GM12878 (cell line): Measurements from ENCODE around the gene TUNAR. TPM values are rescaled to one million over a fixed set of nuclear protein-coding genes. Genes with fewer than 3 reads are reported as not detected.

Source experiments
- ATAC-seq: fragments of 200-7000 bp; cut with Tn5 transposase; 3 replicates; pipeline ENCODE4 v1.9.1; 2020; ENCODE audit warnings: mild to moderate bottlenecking, moderate library complexity
- BruUV-seq: library from RNA; stranded (reverse); fragments of 400-500 nt; replicated peaks from 2 replicates; lab custom pipeline; 2021; lab: Mats Ljungman, UMichigan
- CTCF ChIA-PET: fragments of 300-600 bp; sonication (Branson Sonifier 250); formaldehyde crosslinking; extraction: SDS; loops from one replicate; lab custom pipeline; 2021; ENCODE audit warnings: inconsistent platforms; lab: Yijun Ruan, JAX
- POLR2A ChIA-PET: fragments of 350-600 bp; formaldehyde crosslinking; extraction: SDS; loops from one replicate; lab custom pipeline; 2021; ENCODE audit warnings: inconsistent platforms; lab: Charles Lee
- RAD21 ChIA-PET: fragments of 300-600 bp; sonication (Branson Sonifier 250); formaldehyde crosslinking; loops from one replicate; lab custom pipeline; 2023; ENCODE audit warnings: antibody characterized with exemption; ENCODE audit not compliant: unreplicated experiment; lab: Charles Lee
- SMC1A ChIA-PET: fragments of 300-600 bp; sonication (Branson Sonifier 250); formaldehyde crosslinking; loops from one replicate; lab custom pipeline; 2023; ENCODE audit not compliant: unreplicated experiment, uncharacterized antibody; lab: Charles Lee
- DNase-seq: peaks from one replicate; pipeline ENCODE4 v3.0.0-alpha.2; 2011; ENCODE audit warnings: low read depth, low spot score
- FAIRE-seq: peaks from 3 replicates; lab custom pipeline; 2011; peaks lifted over from hg19 to GRCh38; lab: Jason Lieb, UNC
- H2AFZ ChIP-seq: 2 replicates; pipeline ENCODE4 v1.6.0; 2011; ENCODE audit warnings: low read depth, low read length, control low read depth; ENCODE audit not compliant: control insufficient read depth
- H3K27ac ChIP-seq: 2 replicates; pipeline ENCODE4 v1.5.1; 2011; ENCODE audit warnings: control low read depth; ENCODE audit not compliant: control insufficient read depth, insufficient read depth
- H3K27me3 ChIP-seq, 2 experiments: replicated peaks in 1 of 2; 2 replicates each; pipeline versions ENCODE4 v1.6.0 to v1.6.1; 2011; ENCODE audit warnings: low read length in 1 of 2; ENCODE audit not compliant: control insufficient read depth in 2 of 2, insufficient read depth in 2 of 2
- H3K36me3 ChIP-seq, 2 experiments: 2 replicates each; pipeline ENCODE4 v1.5.1; 2011; ENCODE audit warnings: low read length in 1 of 2; ENCODE audit not compliant: control insufficient read depth in 2 of 2, insufficient read depth in 2 of 2
- H3K4me1 ChIP-seq: 2 replicates; pipeline ENCODE4 v1.6.1; 2011; ENCODE audit warnings: mild to moderate bottlenecking, low read length, moderate library complexity, mixed read lengths; ENCODE audit not compliant: control insufficient read depth, insufficient read depth
- H3K4me2 ChIP-seq: 2 replicates; pipeline ENCODE4 v1.6.0; 2011; ENCODE audit warnings: control low read depth; ENCODE audit not compliant: control insufficient read depth, insufficient read depth
- H3K4me3 ChIP-seq: fragments of 200-600 bp; sonication (generic); 2 replicates; pipeline ENCODE4 v1.5.1; 2016
- H3K79me2 ChIP-seq: 2 replicates; pipeline ENCODE4 v1.6.0; 2011; ENCODE audit warnings: low read length; ENCODE audit not compliant: control insufficient read depth, insufficient read depth
- H3K9ac ChIP-seq: 2 replicates; pipeline ENCODE4 v1.8.0; 2011; ENCODE audit warnings: low read length, control low read depth, mixed read lengths; ENCODE audit not compliant: control insufficient read depth, insufficient read depth
- H3K9me3 ChIP-seq: replicated peaks from 3 replicates; pipeline ENCODE4 v1.5.1; 2011; ENCODE audit warnings: mild to moderate bottlenecking, low read length; ENCODE audit not compliant: control insufficient read depth, insufficient read depth
- H4K20me1 ChIP-seq: 2 replicates; pipeline ENCODE4 v1.6.0; 2011; ENCODE audit not compliant: control insufficient read depth, insufficient read depth
- CBFB ChIP-seq: IDR thresholded peaks from 2 replicates; pipeline ENCODE4 v1.6.1; 2016; ENCODE audit warnings: antibody characterized with exemption, low read depth
- CBX3 ChIP-seq: fragments of 200-600 bp; sonication (generic); IDR thresholded peaks from 2 replicates; pipeline ENCODE4 v1.6.1; 2016; ENCODE audit warnings: low read depth, borderline replicate concordance
- CTCF ChIP-seq, 3 experiments: IDR thresholded peaks in 2 of 3; conservative IDR thresholded peaks in 1 of 3; 2 replicates each; pipeline ENCODE4 v1.5.1; 2011; ENCODE audit warnings: low read depth in 3 of 3, low read length in 3 of 3, mild to moderate bottlenecking in 3 of 3, control low read depth in 2 of 3, moderate library complexity in 2 of 3, inconsistent platforms in 1 of 3, mixed read lengths in 1 of 3; ENCODE audit not compliant: control insufficient read depth in 2 of 3, insufficient read depth in 1 of 3; ENCODE audit errors: extremely low read depth in 1 of 3
- GABPA ChIP-seq: IDR thresholded peaks from 2 replicates; pipeline ENCODE4 v1.6.1; 2014; ENCODE audit warnings: antibody characterized with exemption, low read depth, mild to moderate bottlenecking, inconsistent platforms
- HSF1 ChIP-seq: fragments of 150-350 bp; IDR thresholded peaks from 2 replicates; pipeline ENCODE4 v1.6.1; 2014; ENCODE audit warnings: mild to moderate bottlenecking, low read depth, low read length
- MTA2 ChIP-seq: fragments of 450-650 bp; IDR thresholded peaks from 2 replicates; pipeline ENCODE4 v1.6.1; 2016; ENCODE audit warnings: low read depth, mild to moderate bottlenecking, moderate library complexity
- SMC3 ChIP-seq: IDR thresholded peaks from 2 replicates; pipeline ENCODE4 v1.6.1; 2011; ENCODE audit warnings: low read length, improper control_type of control experiment, borderline replicate concordance
- USF1 ChIP-seq: IDR thresholded peaks from 2 replicates; pipeline ENCODE4 v1.6.1; 2011; ENCODE audit warnings: borderline replicate concordance, low read depth, mild to moderate bottlenecking, moderate library complexity, mixed read lengths, low read length; ENCODE audit not compliant: insufficient read depth; ENCODE audit errors: extremely low read length
- ZNF687 ChIP-seq: fragments of 450-650 bp; IDR thresholded peaks from 2 replicates; pipeline ENCODE4 v1.6.1; 2017; ENCODE audit warnings: mild to moderate bottlenecking, moderate library complexity
- WGBS: methylation state at CpG from one replicate; pipeline ENCODE4 v1.1.6; 2016; ENCODE audit warnings: low lambda C conversion rate; ENCODE audit not compliant: insufficient replicate concordance, insufficient coverage; ENCODE audit errors: missing lambda C conversion rate; 5-methylcytosine and 5-hydroxymethylcytosine counted together
- in situ Hi-C: fragments of 300-500 bp; cut with MboI; formaldehyde crosslinking; loops from 9 replicates; pipeline ENCODE4 v1.14.3; 2018; ENCODE audit warnings: mixed read lengths
- intact Hi-C: fragments of 100-400 bp; cut with micrococcal nuclease; formaldehyde crosslinking; loops from one replicate; pipeline ENCODE4 v1.14.2; 2022; ENCODE audit not compliant: unreplicated experiment
- polyA plus RNA-seq, 11 experiments: library from polyadenylated mRNA; depleted of rRNA in 4 of 11; unstranded in 6 of 11; stranded (reverse) in 5 of 11; fragments of >200 nt; fragmentation: Nextera tagmentation in 4 of 11; fragmentation: Illumina TruSeq in 1 of 11; extraction: Ambion mirVana in 4 of 11; extraction: Trizol in 1 of 11; gene quantifications; 1 replicate in 1 of 11; 2 replicates in 10 of 11; pipeline versions ENCODE4 v1.2.1 to v1.2.3, GENCODE V29; 2011 to 2016; ENCODE audit warnings: inconsistent platforms in 2 of 11, missing spikeins in 2 of 11, low read depth in 1 of 11
- total RNA-seq, 4 experiments: library from RNA; depleted of rRNA in 3 of 4; stranded (reverse); fragments of >200 nt in 3 of 4; fragmentation: Illumina TruSeq in 1 of 4; extraction: Trizol in 1 of 4; gene quantifications; 2 replicates each; pipeline versions ENCODE4 v1.2.1 to v1.2.3, GENCODE V29; 2013 to 2021

The TUNAR gene
- total and polyA plus RNA-seq, 10 of the 15 experiments (the other 5 are each of a cell fraction or from before 2014, with no cell fraction given) = 0.02 TPM; not detected in 9

GRCh38 chr14:95895720-95896119, 19.1 kb downstream of the TUNAR start:
- ChIA-PET POLR2A (no interaction called here), RAD21 (interaction anchor here (1.0 kb wide), 1 partner anchor 380 kb away, joined by 3 read pairs; no protein-coding TSS in a partner anchor)
- in situ Hi-C loops = no loop called here
- Histone ChIP-seq H3K27ac (no peak overlapping the region), H3K4me2 (no peak overlapping the region), H3K9me3 (no peaks in the 10 kb centered on the region)
- TF ChIP-seq GABPA (no peak), MTA2 (no peak), CBX3 (no peak), CTCF (IDR thresholded peaks at IDR 0.05 in 2 of 3, conservative IDR thresholded peaks at IDR 0.05 in 1 of 3; ENCODE audit: control insufficient read depth in 2 of 3, extremely low read depth in 1 of 3, insufficient read depth in 1 of 3, low read depth in 3 of 3, low read length in 3 of 3) (peak; percentile 34 to 46 (median 45); a peak in 5 of 6 replicates), SMC3 (peak; percentile 38; the same call in 1 of the 2 replicates), USF1 (peak; percentile 54), HSF1 (no peak), CBFB (no peak), ZNF687 (no peak)
- TF ChIP-seq, all 136 proteins: peak for 3
- FAIRE-seq (no peak), DNase-seq (no peak), ATAC-seq (peak; percentile 81)
- H3K9ac ChIP-seq = no peak overlapping the region
- no peaks in the 10 kb centered on the region for H3K79me2 ChIP-seq
- SMC1A ChIA-PET = interaction anchor here (1.1 kb wide), 1 partner anchor 98 kb away, joined by 3 read pairs; no protein-coding TSS in a partner anchor
- H3K4me3 ChIP-seq = no peak overlapping the region
- no peaks in the 10 kb centered on the region for H3K4me1 ChIP-seq
- WGBS = 25% methylated on average over 10 of the region's 10 CpGs
- no peak overlapping the region for H2AFZ ChIP-seq
- peaks cover 0 to 7% of the 10 kb centered on the region in 2 experiments; a peak in 3 of 4 replicates for H3K27me3 ChIP-seq
- no TSS peak for BruUV-seq
- H3K36me3 ChIP-seq = no peaks in the 10 kb centered on the region
- intact Hi-C loops = loop anchor here (2.0 kb wide), 1 partner anchor 99 kb away; no protein-coding TSS in a partner anchor
- CTCF ChIA-PET = interaction anchor here (0.6 to 1.1 kb wide), 3 partner anchors 97 to 258 kb away, joined by 3 to 4 read pairs (median 3); no protein-coding TSS in a partner anchor
- H4K20me1 ChIP-seq = no peaks in the 10 kb centered on the region
